ENCODE results near the gene SERPINB7. TPM values are rescaled to one million over a fixed set of nuclear protein-coding genes. Genes with fewer than 3 reads are reported as not detected.

The SERPINB7 gene
- total and polyA plus RNA-seq, 4 donors = not detected

DNA sequence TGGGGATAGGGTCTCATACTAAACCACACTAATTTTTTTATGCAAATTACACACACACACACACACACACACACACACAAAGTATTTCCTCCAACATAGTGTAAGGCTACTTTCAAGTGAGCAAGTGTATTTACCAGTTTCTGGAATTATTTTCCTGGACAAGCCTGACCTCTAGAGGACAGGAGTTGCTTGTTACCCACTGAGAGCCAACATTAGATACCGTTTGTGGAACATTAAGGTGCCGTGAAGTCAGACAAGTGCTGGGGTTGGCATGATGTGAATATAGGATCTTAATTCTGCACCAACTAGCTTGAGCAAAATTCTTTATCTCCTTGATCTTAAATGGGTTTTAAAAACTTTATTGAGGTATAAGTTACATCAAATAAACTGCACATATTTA lies 72.9 kb downstream of the SERPINB7 start:
- Histone ChIP-seq H3K27ac (ENCODE audit: low read depth in 1 of 2, low read length in 2 of 2) (no peak overlapping the region), H3K4me3 (ENCODE audit: low read length in 2 of 2) (no peak overlapping the region), H3K36me3 (ENCODE audit: control insufficient read depth in 1 of 2, insufficient read depth in 2 of 2, low read length in 1 of 2) (no peaks in the 10 kb centered on the region), H3K9me3 (ENCODE audit: control insufficient read depth, low read length) (no peaks in the 10 kb centered on the region), H3K27me3 (ENCODE audit: control insufficient read depth in 1 of 2, insufficient read depth in 2 of 2, low read length in 1 of 2) (no peaks in the 10 kb centered on the region), H3K4me1 (ENCODE audit: control insufficient read depth in 1 of 2, insufficient read depth in 2 of 2, low read length in 2 of 2) (no peaks in the 10 kb centered on the region)
- no peak for DNase-seq
- peak; percentile 52 for ATAC-seq (ENCODE audit: low FRiP score)
- intact Hi-C loops (cut with DNase I) = loop anchor here (5.0 to 10.0 kb wide), 3 partner anchors 87 to 326 kb away; no protein-coding TSS in a partner anchor
- WGBS, 2 donors = 0 to 3% methylated on average over 2 of the region's 2 CpGs

GRCh38 chr18:63850020-63850419 lies 74.8 kb downstream of the SERPINB7 start:
- WGBS, 2 donors = 64 to 67% methylated on average over 4 of the region's 4 CpGs
- H3K27me3 ChIP-seq (ENCODE audit: control insufficient read depth in 1 of 2, insufficient read depth in 2 of 2, low read length in 1 of 2) = no peaks in the 10 kb centered on the region
- no peaks in the 10 kb centered on the region for H3K4me1 ChIP-seq (ENCODE audit: control insufficient read depth in 1 of 2, insufficient read depth in 2 of 2, low read length in 2 of 2)
- H3K4me3 ChIP-seq (ENCODE audit: low read length in 2 of 2) = no peak overlapping the region
- H3K9me3 ChIP-seq (ENCODE audit: control insufficient read depth, low read length) = peaks cover 1% of the 10 kb centered on the region
- intact Hi-C loops (cut with DNase I) = loop anchor here in 1 of 2 donors (2.0 kb wide), 1 partner anchor 331 kb away; no protein-coding TSS in a partner anchor
- H3K36me3 ChIP-seq (ENCODE audit: control insufficient read depth in 1 of 2, insufficient read depth in 2 of 2, low read length in 1 of 2) = no peaks in the 10 kb centered on the region
- no peak overlapping the region for H3K27ac ChIP-seq (ENCODE audit: low read depth in 1 of 2, low read length in 2 of 2)
- ATAC-seq (ENCODE audit: low FRiP score) (no peak), DNase-seq (no peak)

DNA sequence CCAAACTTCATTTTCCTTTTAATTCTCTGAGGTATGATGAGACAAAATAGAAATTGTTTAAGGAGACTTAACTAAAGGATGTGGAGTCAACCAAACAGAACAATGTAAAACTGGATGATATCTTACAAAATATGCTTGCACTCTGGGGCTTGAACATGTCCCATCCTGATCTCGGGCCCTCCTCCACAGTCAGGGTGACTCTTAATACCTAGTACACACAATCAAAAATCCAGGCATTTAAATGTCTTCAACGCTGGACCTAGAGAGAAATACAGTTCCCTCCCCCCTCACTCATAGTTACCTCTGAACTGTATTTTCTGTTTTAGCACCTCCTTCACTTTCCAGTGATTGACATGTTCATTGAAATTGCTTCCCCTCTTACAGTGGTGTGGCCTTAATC lies 75.4 kb downstream of the SERPINB7 start:
- intact Hi-C loops (cut with DNase I) = loop anchor here in 1 of 2 donors (2.0 kb wide), 1 partner anchor 332 kb away; no protein-coding TSS in a partner anchor
- ATAC-seq (ENCODE audit: low FRiP score) (no peak), DNase-seq (no peak)
- WGBS, 2 donors = 69 to 71% methylated on average over 2 of the region's 2 CpGs
- Histone ChIP-seq H3K9me3 (ENCODE audit: control insufficient read depth, low read length) (peaks cover 1% of the 10 kb centered on the region), H3K4me1 (ENCODE audit: control insufficient read depth in 1 of 2, insufficient read depth in 2 of 2, low read length in 2 of 2) (no peaks in the 10 kb centered on the region), H3K36me3 (ENCODE audit: control insufficient read depth in 1 of 2, insufficient read depth in 2 of 2, low read length in 1 of 2) (no peaks in the 10 kb centered on the region), H3K27me3 (ENCODE audit: control insufficient read depth in 1 of 2, insufficient read depth in 2 of 2, low read length in 1 of 2) (no peaks in the 10 kb centered on the region), H3K27ac (ENCODE audit: low read depth in 1 of 2, low read length in 2 of 2) (no peak overlapping the region), H3K4me3 (ENCODE audit: low read length in 2 of 2) (no peak overlapping the region)

Other genes starting within 250 kb of the SERPINB7 start
- gene SERPINB12, start 233.0 kb upstream of the SERPINB7 start, total RNA-seq = not detected
- not detected for gene SERPINB12, start 233.0 kb upstream of the SERPINB7 start, polyA plus RNA-seq
- not detected for gene SERPINB13, start 188.1 kb upstream of the SERPINB7 start, total RNA-seq
- under 1 TPM in 1 of 2 donors, not detected in 1; 0.15 TPM for gene SERPINB13, start 188.1 kb upstream of the SERPINB7 start, polyA plus RNA-seq
- not detected for gene SERPINB4, start 131.2 kb upstream of the SERPINB7 start, total RNA-seq
- under 1 TPM in 1 of 2 donors, not detected in 1; 0.08 TPM for gene SERPINB4, start 131.2 kb upstream of the SERPINB7 start, polyA plus RNA-seq
- not detected for gene SERPINB3, start 113.5 kb upstream of the SERPINB7 start, total RNA-seq
- gene SERPINB3, start 113.5 kb upstream of the SERPINB7 start, polyA plus RNA-seq = under 1 TPM in 1 of 2 donors, not detected in 1; 0.51 TPM
- not detected for gene SERPINB11, start 72.5 kb upstream of the SERPINB7 start, total RNA-seq
- not detected for gene SERPINB11, start 72.5 kb upstream of the SERPINB7 start, polyA plus RNA-seq
- gene SERPINB2, start 112.3 kb downstream of the SERPINB7 start, total RNA-seq = 1 to 10 TPM in 1 of 2 donors, under 1 TPM in 1; 0.27 to 2.0 TPM
- under 1 TPM; 0.25 to 0.97 TPM for gene SERPINB2, start 112.3 kb downstream of the SERPINB7 start, polyA plus RNA-seq
- not detected for gene SERPINB10, start 132.5 kb downstream of the SERPINB7 start, total RNA-seq
- gene SERPINB10, start 132.5 kb downstream of the SERPINB7 start, polyA plus RNA-seq = not detected
- gene HMSD, start 173.9 kb downstream of the SERPINB7 start, total RNA-seq = under 1 TPM; 0.16 to 0.60 TPM
- under 1 TPM in 1 of 2 donors, not detected in 1; 0.25 TPM for gene HMSD, start 173.9 kb downstream of the SERPINB7 start, polyA plus RNA-seq
- 10 to 100 TPM; 17.9 to 34.8 TPM for gene SERPINB8, start 194.7 kb downstream of the SERPINB7 start, total RNA-seq
- gene SERPINB8, start 194.7 kb downstream of the SERPINB7 start, polyA plus RNA-seq = 10 to 100 TPM; 11.5 to 11.8 TPM

Data from aorta (tissue), 5 donors.